ENCODE measurements around the gene BCL10. TPM values are rescaled to one million over a fixed set of nuclear protein-coding genes. Genes with fewer than 3 reads are reported as not detected.

Gene BCL10
- total RNA-seq, 2 experiments from 2014 or later = 27.4 to 31.7 TPM

GRCh38 chr1:85313888-85314696 is 37.7 kb upstream of the BCL10 start:
- POLR2A ChIA-PET = no interaction called here
- Mint-ChIP-seq H3K27me3 (peaks cover 57% of the 10 kb centered on the region), H3K9me3 (no peaks in the 10 kb centered on the region), H3K36me3 (no peaks in the 10 kb centered on the region), H3K27ac (no peak overlapping the region), H3K4me3 (no peak overlapping the region), H3K4me1 (no peaks in the 10 kb centered on the region)
- DNase-seq (no peak), ATAC-seq (ENCODE audit: low read depth) (no peak)

- DNase-seq = no peak
- no peak for ATAC-seq (ENCODE audit: low read depth)
- H3K27me3 Mint-ChIP-seq = peaks cover 50% of the 10 kb centered on the region
- no peaks in the 10 kb centered on the region for H3K9me3 Mint-ChIP-seq
- no peaks in the 10 kb centered on the region for H3K36me3 Mint-ChIP-seq
- POLR2A ChIA-PET = no interaction called here
- H3K27ac Mint-ChIP-seq = no peak overlapping the region
- no peak overlapping the region for H3K4me3 Mint-ChIP-seq
- peaks cover 2% of the 10 kb centered on the region for H3K4me1 Mint-ChIP-seq
Observed at GRCh38 chr1:85311818-85312217, 35.4 kb upstream of the BCL10 start.

DNA sequence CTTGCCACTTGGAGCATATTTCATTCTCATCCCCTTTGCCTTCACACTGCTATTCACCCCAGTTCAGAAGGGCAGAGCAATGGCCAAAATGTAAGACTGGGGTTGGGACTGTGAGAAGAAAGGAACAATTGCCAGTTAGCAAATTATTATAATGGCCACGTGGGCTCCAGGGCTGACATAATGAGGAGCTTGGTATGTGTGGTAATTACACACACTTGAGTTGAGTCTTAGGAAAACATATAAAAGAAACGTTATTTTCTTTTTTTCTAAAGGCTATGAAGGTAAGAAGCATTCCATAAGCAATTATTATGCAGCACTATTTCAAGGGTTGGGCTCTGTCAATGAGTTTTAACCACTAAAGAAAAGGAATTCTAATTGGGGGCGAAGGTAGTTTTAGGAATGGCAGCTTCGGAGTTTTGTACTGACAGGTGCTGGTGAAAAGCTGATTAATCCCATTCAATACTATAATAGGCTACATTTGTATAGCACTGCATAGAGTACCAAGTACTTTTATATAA is 32.5 kb upstream of the BCL10 start:
- H3K36me3 Mint-ChIP-seq = no peaks in the 10 kb centered on the region
- ATAC-seq (ENCODE audit: low read depth) = no peak
- no peaks in the 10 kb centered on the region for H3K9me3 Mint-ChIP-seq
- H3K27ac Mint-ChIP-seq = no peak overlapping the region
- DNase-seq = no peak
- peaks cover 59% of the 10 kb centered on the region for H3K27me3 Mint-ChIP-seq
- H3K4me3 Mint-ChIP-seq = no peak overlapping the region
- H3K4me1 Mint-ChIP-seq = peaks cover 2% of the 10 kb centered on the region
- POLR2A ChIA-PET = interaction anchor here (0.5 kb wide), 1 partner anchor 597 kb away, joined by 3 read pairs; no protein-coding TSS in a partner anchor

GRCh38 chr1:85307987-85308832 is 31.8 kb upstream of the BCL10 start:
- H3K27me3 Mint-ChIP-seq = peaks cover 57% of the 10 kb centered on the region
- no peak overlapping the region for H3K4me3 Mint-ChIP-seq
- POLR2A ChIA-PET = no interaction called here
- peaks cover 2% of the 10 kb centered on the region for H3K4me1 Mint-ChIP-seq
- DNase-seq (peak; percentile 68), ATAC-seq (ENCODE audit: low read depth) (peak; percentile 88)
- no peaks in the 10 kb centered on the region for H3K36me3 Mint-ChIP-seq
- no peaks in the 10 kb centered on the region for H3K9me3 Mint-ChIP-seq
- no peak overlapping the region for H3K27ac Mint-ChIP-seq

DNA sequence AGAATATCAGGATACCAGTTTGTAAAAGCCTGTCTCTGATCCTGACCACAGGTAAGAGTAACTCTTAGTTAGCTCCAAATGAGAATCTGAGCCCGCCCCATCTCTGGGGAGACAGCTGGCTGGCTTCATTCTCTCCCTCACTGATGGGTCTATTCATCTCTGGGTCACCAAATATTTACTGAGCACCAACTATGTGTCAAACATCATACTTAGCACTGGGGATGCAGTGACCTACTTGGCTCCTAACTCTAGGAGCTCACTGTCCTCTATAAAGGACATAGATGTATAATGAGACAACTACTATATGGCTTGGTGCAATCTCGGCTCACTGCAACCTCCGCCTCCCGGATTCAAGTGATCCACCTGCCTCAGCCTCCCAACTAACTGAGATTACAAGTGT is 29.8 kb upstream of the BCL10 start:
- ATAC-seq (ENCODE audit: low read depth) = no peak

DNA sequence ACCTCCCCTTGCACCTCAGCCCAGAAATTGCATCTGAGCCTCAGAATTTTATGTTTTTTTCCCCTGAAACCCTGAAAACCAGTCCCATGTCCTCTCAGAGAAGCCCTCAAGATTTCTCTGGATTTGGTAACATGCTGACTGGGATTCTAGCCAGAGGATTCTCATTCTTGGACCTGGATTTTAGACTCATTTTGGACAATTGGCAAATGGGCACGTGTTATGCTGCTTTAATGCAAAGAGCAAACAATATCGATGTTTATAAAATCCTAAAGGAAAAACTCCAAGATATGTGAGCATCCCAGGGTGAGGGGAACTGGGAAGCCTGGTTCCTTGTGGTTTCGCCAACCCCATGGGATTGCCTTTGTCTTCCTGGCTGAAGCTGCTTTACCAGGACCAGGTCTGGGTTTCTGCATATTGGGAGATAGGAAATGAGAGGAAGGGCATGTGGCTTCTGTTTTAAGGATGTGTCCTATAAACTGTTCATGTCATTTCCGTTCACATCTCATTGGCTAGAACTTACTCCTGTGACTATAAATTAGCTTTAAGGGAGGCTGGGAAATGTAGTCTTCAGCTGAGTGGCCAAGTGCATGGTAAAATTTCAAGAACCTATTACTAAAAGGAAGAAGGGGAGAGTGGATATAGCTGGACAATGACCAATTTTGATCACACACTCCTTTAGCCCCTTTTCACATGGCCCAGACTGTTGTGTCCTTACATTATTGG is 27.2 kb upstream of the BCL10 start:
- Mint-ChIP-seq H3K4me3 (no peak overlapping the region), H3K36me3 (no peaks in the 10 kb centered on the region), H3K27ac (no peak overlapping the region), H3K9me3 (no peaks in the 10 kb centered on the region), H3K27me3 (peaks cover 49% of the 10 kb centered on the region), H3K4me1 (peaks cover 4% of the 10 kb centered on the region)
- POLR2A ChIA-PET = no interaction called here
- DNase-seq (no peak), ATAC-seq (ENCODE audit: low read depth) (no peak)

More for the DNA sequence above, 29.8 kb upstream of the BCL10 start:
- Mint-ChIP-seq H3K4me3 (no peak overlapping the region), H3K27ac (no peak overlapping the region), H3K27me3 (peaks cover 63% of the 10 kb centered on the region), H3K4me1 (peaks cover 2% of the 10 kb centered on the region), H3K9me3 (no peaks in the 10 kb centered on the region), H3K36me3 (no peaks in the 10 kb centered on the region)
- DNase-seq = no peak
- POLR2A ChIA-PET = interaction anchor here (0.6 kb wide), 1 partner anchor 1542 kb away, joined by 3 read pairs; no protein-coding TSS in a partner anchor

GRCh38 chr1:85300140-85300539 is 23.7 kb upstream of the BCL10 start:
- ATAC-seq (ENCODE audit: low read depth) (no peak), DNase-seq (no peak)
- peaks cover 15% of the 10 kb centered on the region for H3K4me1 Mint-ChIP-seq
- H3K9me3 Mint-ChIP-seq = no peaks in the 10 kb centered on the region
- no peak overlapping the region for H3K27ac Mint-ChIP-seq
- H3K36me3 Mint-ChIP-seq = no peaks in the 10 kb centered on the region
- no peak overlapping the region for H3K4me3 Mint-ChIP-seq
- POLR2A ChIA-PET = no interaction called here
- H3K27me3 Mint-ChIP-seq = peaks cover 42% of the 10 kb centered on the region

GRCh38 chr1:85297855-85298629 is 21.6 kb upstream of the BCL10 start:
- Mint-ChIP-seq H3K9me3 (no peaks in the 10 kb centered on the region), H3K27ac (no peak overlapping the region), H3K27me3 (peaks cover 39% of the 10 kb centered on the region), H3K36me3 (no peaks in the 10 kb centered on the region), H3K4me1 (peaks cover 15% of the 10 kb centered on the region), H3K4me3 (peak overlapping the region; percentile 8)
- DNase-seq = peak; percentile 41
- peak; percentile 88 for ATAC-seq (ENCODE audit: low read depth)
- POLR2A ChIA-PET = interaction anchor here (2.3 kb wide), 1 partner anchor 22 kb away, joined by 8 read pairs; the partner anchor contains the start of gene BCL10

GRCh38 chr1:85297538-85297854 is 21.1 kb upstream of the BCL10 start:
- DNase-seq = no peak
- ATAC-seq (ENCODE audit: low read depth) = no peak
- H3K27me3 Mint-ChIP-seq = peaks cover 39% of the 10 kb centered on the region
- no peaks in the 10 kb centered on the region for H3K36me3 Mint-ChIP-seq
- no peaks in the 10 kb centered on the region for H3K9me3 Mint-ChIP-seq
- H3K27ac Mint-ChIP-seq = no peak overlapping the region
- peaks cover 15% of the 10 kb centered on the region for H3K4me1 Mint-ChIP-seq
- H3K4me3 Mint-ChIP-seq = peak overlapping the region; percentile 8
- POLR2A ChIA-PET = interaction anchor here (2.3 kb wide), 1 partner anchor 21 kb away, joined by 8 read pairs; the partner anchor contains the start of gene BCL10

DNA sequence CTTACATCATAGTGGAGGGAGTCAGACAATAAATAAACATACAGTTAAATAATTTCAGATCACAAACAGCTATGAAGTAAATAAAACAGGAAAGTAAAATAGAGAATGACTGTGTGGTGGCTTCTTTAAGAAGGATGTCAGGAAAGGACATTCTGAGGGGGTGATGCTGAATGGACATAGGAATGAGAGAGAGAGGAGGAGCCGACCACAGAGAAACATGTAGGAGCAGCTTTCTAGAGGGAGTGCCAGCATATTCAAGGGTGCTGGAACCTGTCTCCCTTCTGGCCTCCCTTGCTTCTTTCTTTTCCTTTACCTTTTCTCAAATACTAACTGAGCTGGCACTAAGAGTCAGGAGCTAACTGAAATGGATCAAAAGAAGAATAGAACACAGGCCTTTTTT is 20.5 kb upstream of the BCL10 start:
- no peak for ATAC-seq (ENCODE audit: low read depth)
- H3K27me3 Mint-ChIP-seq = peaks cover 35% of the 10 kb centered on the region

GRCh38 chr1:85295654-85296053 is 19.2 kb upstream of the BCL10 start:
- H3K4me1 Mint-ChIP-seq = peaks cover 15% of the 10 kb centered on the region
- no peaks in the 10 kb centered on the region for H3K36me3 Mint-ChIP-seq
- DNase-seq = no peak
- H3K4me3 Mint-ChIP-seq = no peak overlapping the region
- H3K27me3 Mint-ChIP-seq = peaks cover 31% of the 10 kb centered on the region
- H3K9me3 Mint-ChIP-seq = no peaks in the 10 kb centered on the region
- POLR2A ChIA-PET = interaction anchor here (0.7 kb wide), 1 partner anchor 36 kb away, joined by 4 read pairs; the partner anchor contains the start of gene C1orf52
- ATAC-seq (ENCODE audit: low read depth) = no peak
- no peak overlapping the region for H3K27ac Mint-ChIP-seq

More for the DNA sequence above, 20.5 kb upstream of the BCL10 start:
- no peaks in the 10 kb centered on the region for H3K36me3 Mint-ChIP-seq
- H3K9me3 Mint-ChIP-seq = no peaks in the 10 kb centered on the region
- H3K27ac Mint-ChIP-seq = no peak overlapping the region
- no peak for DNase-seq
- H3K4me1 Mint-ChIP-seq = peaks cover 15% of the 10 kb centered on the region
- POLR2A ChIA-PET = no interaction called here
- no peak overlapping the region for H3K4me3 Mint-ChIP-seq

GRCh38 chr1:85295006-85295431 is 18.6 kb upstream of the BCL10 start:
- H3K4me1 Mint-ChIP-seq = peaks cover 15% of the 10 kb centered on the region
- ATAC-seq (ENCODE audit: low read depth) = no peak
- H3K36me3 Mint-ChIP-seq = no peaks in the 10 kb centered on the region
- H3K4me3 Mint-ChIP-seq = no peak overlapping the region
- no peaks in the 10 kb centered on the region for H3K9me3 Mint-ChIP-seq
- no peak for DNase-seq
- POLR2A ChIA-PET = no interaction called here
- peaks cover 32% of the 10 kb centered on the region for H3K27me3 Mint-ChIP-seq
- H3K27ac Mint-ChIP-seq = no peak overlapping the region

All from activated naive CD8-positive, alpha-beta T cell treated with anti-CD3 and anti-CD28 coated beads, Interleukin-2, amount 10 ng/mL, durations not matched to agents 7 days and 5 days (primary cell).